Stimulated activated CD4-positive, alpha-beta T cell treated with anti-CD3 and anti-CD28 coated beads, Interleukin-4, amount 100 ng/mL, for 24 hours (primary cell): ENCODE measurements around the gene PIM3.
A peak's percentile ranks its signal among the peaks of the same experiment; 100 is the strongest.

Source experiments
- DNase-seq: peaks from one replicate; pipeline ENCODE4 v3.0.0-alpha.2; 2020

The PIM3 gene

DNA sequence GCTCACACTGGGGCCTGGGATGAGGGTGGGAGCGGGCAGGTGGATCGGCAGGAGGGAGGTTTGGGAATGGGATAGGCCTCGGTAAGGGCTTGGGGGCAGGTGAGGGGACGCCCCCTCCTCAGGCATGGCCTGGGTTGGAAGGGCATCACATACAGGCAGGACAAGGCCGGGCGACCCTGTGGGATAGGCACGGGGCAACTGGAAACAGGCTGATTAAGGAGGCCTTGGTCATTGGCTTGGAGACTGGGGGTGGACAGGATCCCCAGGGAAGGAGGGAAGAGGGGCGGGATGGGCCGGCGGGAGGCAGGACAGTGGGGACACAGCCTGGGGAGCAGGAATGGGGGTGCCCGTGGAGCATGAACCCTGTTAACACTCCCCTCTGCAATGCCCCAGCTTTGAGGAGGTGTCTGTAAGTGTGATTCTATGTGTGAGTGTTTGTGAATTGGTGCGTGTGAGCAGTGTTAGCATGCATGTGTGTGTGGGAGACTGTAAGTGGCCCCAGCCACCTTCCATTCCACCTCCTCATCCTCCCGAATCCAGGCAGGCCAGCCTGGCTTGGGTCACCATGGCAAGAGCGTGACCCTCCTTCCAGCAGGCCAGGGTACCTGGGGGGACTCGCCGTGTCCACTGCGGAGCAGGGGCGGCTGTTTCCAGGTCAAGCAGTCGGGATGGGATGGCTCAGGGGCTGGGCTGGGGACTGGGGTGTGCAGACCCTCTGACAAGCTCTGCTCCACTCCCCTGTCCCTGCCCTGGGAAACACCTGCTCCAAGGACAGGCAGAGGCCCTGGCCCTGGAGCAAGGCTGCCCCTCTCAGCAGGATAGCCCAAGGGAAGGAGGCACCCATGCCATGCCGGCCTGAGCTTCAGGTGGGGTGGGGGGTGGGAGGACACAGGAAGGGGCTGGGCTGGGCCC, 3.4 kb upstream of the PIM3 start:
- no peak for DNase-seq

GRCh38 chr22:49957826-49958365, 2.7 kb upstream of the PIM3 start:
- DNase-seq, result no peak

- no peak for DNase-seq
Measured at GRCh38 chr22:49958366-49958921, 2.1 kb upstream of the PIM3 start.

DNA sequence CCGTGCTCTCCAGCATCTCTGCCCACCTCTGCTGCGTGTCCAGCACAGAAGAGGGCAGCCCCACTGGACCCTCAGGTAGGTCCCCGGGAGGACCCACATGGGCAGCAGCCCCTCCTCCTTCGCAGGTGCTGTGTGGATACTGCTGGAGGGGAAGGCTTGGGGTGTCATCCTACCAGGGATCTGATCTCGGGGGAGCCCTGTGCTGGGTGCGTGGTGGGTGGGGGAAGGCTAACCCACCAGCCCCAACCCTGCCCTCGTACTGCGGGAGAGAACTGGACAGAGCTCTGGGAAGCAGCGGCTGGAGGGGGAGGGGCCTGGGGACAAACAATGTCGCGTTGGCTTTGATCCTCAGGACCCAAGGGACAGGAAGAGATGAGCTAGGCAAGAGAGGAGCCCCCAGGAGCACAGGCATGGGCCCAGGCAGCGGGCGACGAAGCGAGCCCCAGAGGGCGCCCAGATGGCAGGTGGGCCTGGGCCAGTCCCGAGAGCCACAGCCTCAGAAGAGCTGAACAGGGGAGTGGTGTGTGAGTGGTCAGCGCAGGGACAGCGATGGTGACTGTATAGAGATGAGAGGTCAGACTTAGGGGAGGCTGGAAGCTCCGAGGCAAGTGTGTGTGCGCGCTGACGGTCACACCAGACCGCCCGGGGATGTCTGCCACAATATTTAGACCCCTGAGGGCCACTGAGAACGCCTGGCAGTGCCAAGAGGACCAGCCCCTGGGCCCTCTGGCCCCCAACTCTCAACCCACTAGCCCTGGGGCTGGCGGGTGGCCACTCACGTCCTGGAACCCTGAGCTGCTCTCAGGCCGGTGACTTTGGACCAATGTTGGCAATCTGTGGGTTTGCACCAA, 1.4 kb upstream of the PIM3 start:
- no peak for DNase-seq

DNA sequence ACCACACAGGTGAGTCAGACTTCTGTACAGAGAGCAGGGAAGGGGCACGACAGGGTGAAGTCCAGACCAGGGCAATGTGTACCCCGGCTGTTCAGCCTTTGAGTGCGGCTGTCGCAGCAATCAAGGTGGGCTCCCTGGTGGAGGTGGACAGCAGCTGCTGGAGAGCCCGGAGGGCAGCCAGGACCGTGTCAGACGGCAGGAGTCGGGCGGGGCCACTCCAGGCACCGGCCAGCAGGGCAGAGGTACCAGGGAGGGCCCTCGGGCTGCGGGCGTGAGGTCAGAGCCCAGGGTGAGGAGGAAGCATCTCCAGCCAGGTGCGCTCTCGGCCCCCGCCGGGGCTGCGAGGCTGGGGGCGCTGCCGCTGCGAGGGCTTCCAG, 802 bp upstream of the PIM3 start:
- DNase-seq, result no peak

GRCh38 chr22:49961005-49961600, 531 bp downstream of the PIM3 start:
- DNase-seq, result peak; percentile 47

DNA sequence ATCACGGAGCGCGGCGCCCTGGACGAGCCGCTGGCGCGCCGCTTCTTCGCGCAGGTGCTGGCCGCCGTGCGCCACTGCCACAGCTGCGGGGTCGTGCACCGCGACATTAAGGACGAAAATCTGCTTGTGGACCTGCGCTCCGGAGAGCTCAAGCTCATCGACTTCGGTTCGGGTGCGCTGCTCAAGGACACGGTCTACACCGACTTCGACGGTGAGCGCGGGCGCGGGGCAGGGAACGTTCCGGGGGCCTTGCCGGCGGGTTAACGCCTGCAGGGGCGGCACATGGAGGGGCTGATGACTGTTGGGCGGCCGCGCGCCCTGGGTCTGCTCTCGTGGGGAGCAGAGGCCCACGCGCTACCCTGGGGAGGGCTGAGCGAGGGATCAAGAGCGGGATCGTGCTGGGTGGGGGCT, 1.0 kb downstream of the PIM3 start:
- DNase-seq, result no peak

GRCh38 chr22:49962012-49962750, 1.6 kb downstream of the PIM3 start:
- peak; percentile 90 for DNase-seq

DNA sequence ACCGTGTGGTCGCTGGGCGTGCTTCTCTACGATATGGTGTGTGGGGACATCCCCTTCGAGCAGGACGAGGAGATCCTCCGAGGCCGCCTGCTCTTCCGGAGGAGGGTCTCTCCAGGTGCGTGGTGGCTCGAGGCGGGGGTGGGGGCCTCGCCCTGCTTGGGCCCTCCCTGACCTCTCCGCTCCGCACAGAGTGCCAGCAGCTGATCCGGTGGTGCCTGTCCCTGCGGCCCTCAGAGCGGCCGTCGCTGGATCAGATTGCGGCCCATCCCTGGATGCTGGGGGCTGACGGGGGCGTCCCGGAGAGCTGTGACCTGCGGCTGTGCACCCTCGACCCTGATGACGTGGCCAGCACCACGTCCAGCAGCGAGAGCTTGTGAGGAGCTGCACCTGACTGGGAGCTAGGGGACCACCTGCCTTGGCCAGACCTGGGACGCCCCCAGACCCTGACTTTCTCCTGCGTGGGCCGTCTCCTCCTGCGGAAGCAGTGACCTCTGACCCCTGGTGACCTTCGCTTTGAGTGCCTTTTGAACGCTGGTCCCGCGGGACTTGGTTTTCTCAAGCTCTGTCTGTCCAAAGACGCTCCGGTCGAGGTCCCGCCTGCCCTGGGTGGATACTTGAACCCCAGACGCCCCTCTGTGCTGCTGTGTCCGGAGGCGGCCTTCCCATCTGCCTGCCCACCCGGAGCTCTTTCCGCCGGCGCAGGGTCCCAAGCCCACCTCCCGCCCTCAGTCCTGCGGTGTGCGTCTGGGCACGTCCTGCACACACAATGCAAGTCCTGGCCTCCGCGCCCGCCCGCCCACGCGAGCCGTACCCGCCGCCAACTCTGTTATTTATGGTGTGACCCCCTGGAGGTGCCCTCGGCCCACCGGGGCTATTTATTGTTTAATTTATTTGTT, 2.4 kb downstream of the PIM3 start:
- DNase-seq, result no peak

DNA sequence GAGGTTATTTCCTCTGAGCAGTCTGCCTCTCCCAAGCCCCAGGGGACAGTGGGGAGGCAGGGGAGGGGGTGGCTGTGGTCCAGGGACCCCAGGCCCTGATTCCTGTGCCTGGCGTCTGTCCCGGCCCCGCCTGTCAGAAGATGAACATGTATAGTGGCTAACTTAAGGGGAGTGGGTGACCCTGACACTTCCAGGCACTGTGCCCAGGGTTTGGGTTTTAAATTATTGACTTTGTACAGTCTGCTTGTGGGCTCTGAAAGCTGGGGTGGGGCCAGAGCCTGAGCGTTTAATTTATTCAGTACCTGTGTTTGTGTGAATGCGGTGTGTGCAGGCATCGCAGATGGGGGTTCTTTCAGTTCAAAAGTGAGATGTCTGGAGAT, 3.1 kb downstream of the PIM3 start:
- no peak for DNase-seq

GRCh38 chr22:49964136-49965090, 3.8 kb downstream of the PIM3 start:
- DNase-seq, result peak; percentile 5

- peak; percentile 7 for DNase-seq
Measured at GRCh38 chr22:49965091-49966040, 4.8 kb downstream of the PIM3 start.

DNA sequence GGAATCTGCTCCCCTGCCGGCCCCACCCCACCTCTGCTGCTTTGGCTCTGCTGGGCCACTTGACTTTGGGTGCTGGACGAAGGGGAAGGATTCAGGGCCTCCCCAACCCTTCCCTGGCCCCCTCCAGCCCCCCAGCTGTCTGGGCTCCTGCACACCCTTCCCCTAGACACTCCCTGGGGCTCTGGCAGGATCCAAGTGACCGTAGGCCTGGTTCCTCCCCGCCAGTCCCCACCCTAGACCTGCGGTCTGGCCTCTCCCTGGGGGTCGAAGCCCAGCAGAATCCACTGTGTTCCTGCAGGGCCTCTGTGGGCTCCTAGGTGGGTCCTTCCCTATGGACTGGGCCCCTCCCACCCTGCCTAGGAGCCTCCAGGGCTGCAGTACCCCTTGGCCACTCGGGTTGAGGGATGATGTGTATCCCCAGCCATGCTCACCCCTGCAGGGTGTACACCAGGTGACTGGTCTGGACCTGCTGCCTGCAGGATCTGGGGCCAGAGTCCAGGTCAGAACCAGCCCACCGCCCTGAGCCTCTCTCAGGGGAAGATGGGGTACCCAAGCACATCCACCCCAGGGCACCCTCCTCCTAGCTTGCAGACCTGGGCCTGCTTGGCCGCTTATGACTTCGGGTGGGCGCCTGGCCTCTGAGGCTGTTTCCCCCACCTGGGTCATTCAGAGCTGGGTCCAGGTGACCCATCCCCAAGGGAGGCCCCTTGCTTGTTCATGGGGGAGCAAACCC, 5.6 kb downstream of the PIM3 start:
- peak; percentile 11 for DNase-seq

DNA sequence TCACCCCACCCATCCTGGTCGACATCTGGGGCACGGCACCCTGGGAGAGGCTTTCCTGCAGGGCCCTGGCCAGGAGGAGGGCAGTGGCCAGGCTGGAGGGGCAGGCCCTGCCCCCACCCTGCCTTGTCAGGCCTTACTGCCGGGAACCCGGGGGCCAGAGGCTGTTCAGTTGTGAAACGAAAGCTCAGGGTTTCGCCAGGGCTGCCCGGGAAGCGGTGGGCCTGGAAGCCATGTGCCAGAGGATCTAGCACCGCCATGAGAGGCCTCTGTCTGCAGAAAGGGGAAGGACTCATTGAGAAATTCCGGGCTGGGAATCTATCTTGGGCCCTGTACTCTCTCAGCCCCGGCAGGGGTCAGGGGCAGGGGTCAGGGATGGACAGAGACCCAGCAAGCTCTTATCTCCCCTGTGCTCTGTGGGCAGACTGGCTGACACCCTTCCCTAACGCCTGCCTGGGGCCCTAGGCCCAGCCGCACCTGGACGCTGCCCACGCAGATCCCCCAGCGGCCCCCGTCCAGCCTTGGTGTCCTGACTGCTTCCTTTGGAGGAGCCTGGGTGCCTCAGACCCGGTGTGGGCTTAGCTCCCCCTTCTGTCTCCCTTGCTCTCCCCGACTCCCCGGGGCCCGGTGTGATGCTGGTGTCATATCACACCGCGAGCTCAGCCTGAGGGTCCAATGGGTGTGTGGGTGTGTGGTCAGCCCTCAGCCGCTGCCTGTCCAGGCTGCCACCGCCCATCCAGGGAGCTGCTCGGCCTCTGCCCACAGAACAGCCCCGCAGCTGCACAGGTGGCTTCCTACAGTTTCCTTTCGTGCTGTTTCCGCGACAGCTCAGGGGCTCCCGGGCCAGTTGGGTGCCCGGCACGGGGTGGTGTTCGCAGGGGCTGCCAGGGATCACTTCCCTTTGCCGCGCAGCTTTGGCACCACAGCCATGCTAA, 6.5 kb downstream of the PIM3 start:
- DNase-seq, result peak; percentile 19

DNA sequence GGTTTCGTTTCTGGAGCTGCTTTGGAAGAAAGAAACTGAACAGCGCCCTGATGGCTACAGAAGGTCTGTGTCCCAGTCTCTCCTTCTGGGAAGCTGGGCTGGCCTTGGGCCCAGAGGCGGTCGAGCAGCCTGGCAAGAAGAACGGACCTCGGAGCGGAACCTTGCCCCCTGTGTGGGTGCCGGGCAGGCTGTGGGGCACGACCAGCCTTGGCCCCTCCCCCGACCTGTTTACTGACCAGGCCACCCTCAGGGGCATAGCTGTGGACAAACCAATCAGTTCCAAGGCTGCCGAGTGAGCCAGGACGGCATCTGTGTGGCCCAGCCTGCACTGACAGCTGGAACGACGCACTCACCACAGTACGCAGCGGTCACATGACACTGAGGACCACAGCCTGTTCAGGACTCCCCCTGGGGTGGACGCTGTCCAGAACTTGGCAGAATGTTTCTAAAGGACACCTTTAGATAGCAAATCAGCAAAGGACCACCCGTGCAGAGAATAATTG, 7.2 kb downstream of the PIM3 start:
- DNase-seq, result peak; percentile 8

DNA sequence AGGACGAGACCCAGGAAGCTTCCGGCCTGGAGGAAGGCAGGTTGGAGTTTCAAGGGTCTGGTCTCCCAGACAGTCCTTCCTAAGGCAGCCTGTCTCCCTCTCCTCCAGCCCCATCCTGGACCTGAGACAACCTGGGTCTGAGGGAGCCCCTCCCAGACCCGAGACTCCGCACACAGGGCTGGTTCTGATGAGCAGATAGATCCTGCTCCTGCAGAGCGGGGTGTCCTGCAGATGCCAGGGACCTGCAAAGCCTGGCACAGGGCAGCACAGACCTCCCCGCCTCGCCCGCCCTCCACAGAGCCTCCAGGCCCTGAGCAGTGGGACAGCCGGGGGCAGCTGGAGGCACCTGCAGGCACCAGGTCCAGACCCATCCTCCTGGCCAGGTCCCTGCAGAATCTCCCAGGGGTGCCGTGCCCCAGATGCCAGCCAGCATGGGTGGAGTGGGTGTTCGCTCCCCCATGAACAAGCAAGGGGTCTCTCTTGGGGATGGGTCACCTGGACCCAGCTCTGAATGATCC, 7.8 kb downstream of the PIM3 start:
- peak; percentile 10 for DNase-seq
